ENCODE data around the gene PDZD7. TPM values are rescaled to one million over a fixed set of nuclear protein-coding genes. Genes with fewer than 3 reads are reported as not detected.

Gene PDZD7
- total RNA-seq, 1 donor from 2014 or later = 0.53 TPM

DNA sequence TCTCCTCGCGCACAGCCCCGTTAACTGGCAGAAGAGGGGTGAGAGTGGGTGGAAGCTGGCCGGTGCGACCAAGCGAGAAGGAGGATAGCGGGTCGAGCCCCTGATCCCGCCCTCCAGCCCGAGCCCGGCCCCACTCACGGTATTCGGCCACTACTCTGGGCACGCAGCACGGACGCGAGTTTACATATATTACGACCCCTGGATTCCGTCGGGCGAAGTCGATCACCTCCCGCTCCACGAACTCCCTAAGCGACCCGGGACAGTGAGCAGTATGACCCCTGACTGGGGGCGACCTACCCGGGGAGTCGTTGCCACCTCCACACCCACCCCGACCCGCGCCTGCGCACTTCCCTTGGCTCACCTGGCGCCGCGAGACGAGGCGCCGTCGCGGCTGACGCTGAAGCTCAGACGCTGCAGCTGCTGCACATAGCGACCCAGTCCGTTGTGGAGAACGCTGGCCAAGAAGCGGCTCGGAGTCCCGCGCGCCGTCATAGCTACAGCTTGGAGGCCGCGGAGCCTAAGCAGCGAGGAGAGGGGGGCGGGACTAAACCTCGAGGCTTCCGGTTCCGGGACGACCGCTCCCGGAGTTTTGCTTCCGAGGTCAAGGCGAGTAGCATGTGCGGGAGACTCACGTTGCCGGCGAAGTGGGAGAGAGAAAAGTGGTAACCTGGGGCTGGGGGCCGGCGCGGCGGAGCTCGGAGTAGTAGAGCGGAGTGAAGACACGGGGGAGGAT is 43.8 kb downstream of the PDZD7 start, which contains the start of the genes MRPL43 and TWNK:
MRPL43 (minus strand) TSS at position 546 of the 733 bp plus-strand sequence; CDS start at position 492, 54 bp downstream.
TWNK (plus strand) TSS at position 592 of the 733 bp plus-strand sequence. CDS start 668 bp downstream, outside the sequence.
- Histone ChIP-seq H3K9me3 (no peaks in the 10 kb centered on the region), H3K27ac (peak within 1 kb of the TSS; percentile 64), H3K36me3 (peaks cover 19 to 35% of the 10 kb centered on the region in 2 donors), H3K4me1 (peaks cover 9 to 16% of the 10 kb centered on the region in 2 donors), H3K4me3 (peak within 1 kb of the TSS; percentile 84 to 90), H3K27me3 (no peaks in the 10 kb centered on the region)
- DNase-seq (ENCODE audit: low spot score in 2 of 2) = peak in 1 of 2 donors; percentile 88
- TF ChIP-seq, protein P1, sequence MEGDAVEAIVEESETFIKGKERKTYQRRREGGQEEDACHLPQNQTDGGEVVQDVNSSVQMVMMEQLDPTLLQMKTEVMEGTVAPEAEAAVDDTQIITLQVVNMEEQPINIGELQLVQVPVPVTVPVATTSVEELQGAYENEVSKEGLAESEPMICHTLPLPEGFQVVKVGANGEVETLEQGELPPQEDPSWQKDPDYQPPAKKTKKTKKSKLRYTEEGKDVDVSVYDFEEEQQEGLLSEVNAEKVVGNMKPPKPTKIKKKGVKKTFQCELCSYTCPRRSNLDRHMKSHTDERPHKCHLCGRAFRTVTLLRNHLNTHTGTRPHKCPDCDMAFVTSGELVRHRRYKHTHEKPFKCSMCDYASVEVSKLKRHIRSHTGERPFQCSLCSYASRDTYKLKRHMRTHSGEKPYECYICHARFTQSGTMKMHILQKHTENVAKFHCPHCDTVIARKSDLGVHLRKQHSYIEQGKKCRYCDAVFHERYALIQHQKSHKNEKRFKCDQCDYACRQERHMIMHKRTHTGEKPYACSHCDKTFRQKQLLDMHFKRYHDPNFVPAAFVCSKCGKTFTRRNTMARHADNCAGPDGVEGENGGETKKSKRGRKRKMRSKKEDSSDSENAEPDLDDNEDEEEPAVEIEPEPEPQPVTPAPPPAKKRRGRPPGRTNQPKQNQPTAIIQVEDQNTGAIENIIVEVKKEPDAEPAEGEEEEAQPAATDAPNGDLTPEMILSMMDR (IDR thresholded peaks at IDR 0.05) = no peak
- intact Hi-C loops (cut with DNase I) = no loop called here

GRCh38 chr10:100986623-100986951 is 44.3 kb downstream of the PDZD7 start:
- no peak for DNase-seq (ENCODE audit: low spot score in 2 of 2)
- intact Hi-C loops (cut with DNase I) = no loop called here
- H3K4me3 ChIP-seq = peak overlapping the region; percentile 84 to 90
- H3K4me1 ChIP-seq = peaks cover 9 to 16% of the 10 kb centered on the region in 2 donors
- peak overlapping the region; percentile 64 for H3K27ac ChIP-seq
- TF ChIP-seq, protein P1 (IDR thresholded peaks at IDR 0.05) = no peak
- H3K9me3 ChIP-seq = no peaks in the 10 kb centered on the region
- H3K27me3 ChIP-seq = no peaks in the 10 kb centered on the region
- H3K36me3 ChIP-seq = peaks cover 23 to 35% of the 10 kb centered on the region in 2 donors

GRCh38 chr10:100985336-100985735 is 45.6 kb downstream of the PDZD7 start:
- H3K4me3 ChIP-seq = no peak overlapping the region
- no peaks in the 10 kb centered on the region for H3K27me3 ChIP-seq
- no peaks in the 10 kb centered on the region for H3K9me3 ChIP-seq
- no peak overlapping the region for H3K27ac ChIP-seq
- TF ChIP-seq, protein P1 (IDR thresholded peaks at IDR 0.05) = no peak
- peaks cover 9 to 16% of the 10 kb centered on the region in 2 donors for H3K4me1 ChIP-seq
- H3K36me3 ChIP-seq = peaks cover 29 to 35% of the 10 kb centered on the region in 2 donors
- no peak for DNase-seq (ENCODE audit: low spot score in 2 of 2)
- intact Hi-C loops (cut with DNase I) = no loop called here

GRCh38 chr10:100984672-100985177 is 46.2 kb downstream of the PDZD7 start:
- no peak overlapping the region for H3K27ac ChIP-seq
- peaks cover 33 to 38% of the 10 kb centered on the region in 2 donors for H3K36me3 ChIP-seq
- intact Hi-C loops (cut with DNase I) = no loop called here

DNA sequence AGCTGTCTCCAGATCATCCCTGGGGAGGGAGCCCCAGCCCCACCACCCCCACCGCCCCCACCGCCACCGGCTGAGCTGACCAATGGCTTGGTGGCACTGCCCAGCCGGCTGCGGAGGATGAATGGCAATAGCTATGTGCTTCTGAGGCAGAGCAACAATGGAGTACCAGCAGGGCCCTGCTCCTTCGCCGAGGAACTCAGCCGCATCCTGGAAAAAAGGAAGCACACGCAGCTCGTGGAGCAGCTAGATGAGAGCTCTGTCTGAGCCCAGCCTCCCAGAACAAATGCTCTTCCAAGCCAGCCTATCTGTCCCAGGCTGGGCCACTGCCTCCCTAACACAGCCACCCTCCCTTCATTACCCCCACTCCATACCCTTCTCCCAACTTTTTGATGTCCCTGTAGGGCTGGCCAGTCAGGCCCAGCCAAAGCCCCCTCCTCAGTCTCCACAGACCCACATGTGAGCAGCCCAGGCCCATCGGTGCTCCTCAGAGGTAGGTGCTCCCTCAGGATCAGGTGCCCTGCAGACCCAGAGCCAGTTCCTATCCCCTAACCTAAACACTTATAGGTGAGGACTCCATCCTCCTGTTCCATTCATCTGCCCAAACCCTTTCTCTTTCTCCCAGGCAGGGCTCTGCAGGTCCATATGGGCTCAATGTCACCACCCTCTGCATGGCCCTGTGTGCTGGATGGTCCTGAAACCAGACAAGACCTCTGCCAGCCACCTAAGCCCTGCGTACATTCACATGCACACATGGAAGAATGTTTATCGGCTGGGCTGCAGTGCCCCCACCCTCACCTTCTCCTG is 46.9 kb downstream of the PDZD7 start:
- peak in 1 of 2 donors; percentile 30 for DNase-seq (ENCODE audit: low spot score in 2 of 2)
- TF ChIP-seq, protein P1 (IDR thresholded peaks at IDR 0.05) = no peak
- Histone ChIP-seq H3K27ac (no peak overlapping the region), H3K36me3 (peaks cover 37 to 42% of the 10 kb centered on the region in 2 donors), H3K4me3 (no peak overlapping the region), H3K9me3 (no peaks in the 10 kb centered on the region), H3K27me3 (no peaks in the 10 kb centered on the region), H3K4me1 (peaks cover 9 to 16% of the 10 kb centered on the region in 2 donors)
- intact Hi-C loops (cut with DNase I) = no loop called here

More at GRCh38 chr10:100984672-100985177, 46.2 kb downstream of the PDZD7 start:
- H3K27me3 ChIP-seq = no peaks in the 10 kb centered on the region
- H3K4me3 ChIP-seq = no peak overlapping the region
- TF ChIP-seq, protein P1 (IDR thresholded peaks at IDR 0.05) = no peak
- peaks cover 9 to 16% of the 10 kb centered on the region in 2 donors for H3K4me1 ChIP-seq
- H3K9me3 ChIP-seq = no peaks in the 10 kb centered on the region
- no peak for DNase-seq (ENCODE audit: low spot score in 2 of 2)

Data from ascending aorta (tissue), 2 donors.